KMS-11 (cell line): ENCODE results near the gene TMEM167A.

Experiments
- H2AFZ ChIP-seq: fragments of 200-600 bp; sonication (generic); 2 replicates; pipeline ENCODE4 v1.6.1; 2016; ENCODE audit warnings: antibody characterized with exemption, mixed run types, low read depth
- H3K27ac ChIP-seq: fragments of 200-600 bp; sonication (generic); 2 replicates; pipeline ENCODE4 v1.6.1; 2016; ENCODE audit warnings: mild to moderate bottlenecking, mixed run types
- H3K27me3 ChIP-seq: fragments of 200-600 bp; sonication (generic); 2 replicates; pipeline ENCODE4 v1.6.1; 2017; ENCODE audit warnings: mild to moderate bottlenecking, low read depth, mixed run types, moderate library complexity; ENCODE audit not compliant: insufficient read depth
- H3K36me3 ChIP-seq: fragments of 200-600 bp; sonication (generic); 2 replicates; pipeline ENCODE4 v1.6.1; 2017; ENCODE audit warnings: mild to moderate bottlenecking, mixed run types; ENCODE audit not compliant: insufficient read depth
- H3K4me1 ChIP-seq: fragments of 200-600 bp; sonication (generic); 2 replicates; pipeline ENCODE4 v1.6.1; 2016; ENCODE audit warnings: mild to moderate bottlenecking, low read depth, mixed run types; ENCODE audit not compliant: poor library complexity, severe bottlenecking
- H3K4me2 ChIP-seq: fragments of 200-600 bp; sonication (generic); 2 replicates; pipeline ENCODE4 v1.7.0; 2016; ENCODE audit warnings: mild to moderate bottlenecking, mixed run types
- H3K4me3 ChIP-seq: fragments of 200-600 bp; sonication (generic); IDR thresholded peaks from 2 replicates; pipeline ENCODE4 v1.6.1; 2017; ENCODE audit warnings: low read depth, low read length, mixed read lengths; ENCODE audit not compliant: insufficient read depth
- H3K79me2 ChIP-seq: fragments of 200-600 bp; sonication (generic); 2 replicates; pipeline ENCODE4 v1.6.1; 2016; ENCODE audit warnings: low read depth, mixed run types; ENCODE audit not compliant: insufficient read depth
- H3K9ac ChIP-seq: fragments of 200-600 bp; sonication (generic); 2 replicates; pipeline ENCODE4 v1.6.1; 2016; ENCODE audit warnings: mild to moderate bottlenecking, mixed run types
- H4K20me1 ChIP-seq: fragments of 200-600 bp; sonication (generic); 2 replicates; pipeline ENCODE4 v1.6.1; 2016; ENCODE audit warnings: mild to moderate bottlenecking, mixed run types; ENCODE audit not compliant: insufficient read depth
- TF ChIP-seq, protein P1 (sequence below): fragments of 200-600 bp; sonication (generic); conservative IDR thresholded peaks from 2 replicates; pipeline ENCODE4 v1.6.1; 2017; ENCODE audit warnings: low read depth, mild to moderate bottlenecking, antibody characterized with exemption, low read length, moderate library complexity, mixed read lengths

Gene TMEM167A

GRCh38 chr5:83029912-83030311 lies 47.3 kb downstream of the TMEM167A start:
- no peak overlapping the region for H2AFZ ChIP-seq
- H3K79me2 ChIP-seq = no peaks in the 10 kb centered on the region
- H3K27me3 ChIP-seq = no peaks in the 10 kb centered on the region
- H4K20me1 ChIP-seq = no peaks in the 10 kb centered on the region
- H3K36me3 ChIP-seq = no peaks in the 10 kb centered on the region
- H3K4me1 ChIP-seq = no peaks in the 10 kb centered on the region
- TF ChIP-seq, protein P1, sequence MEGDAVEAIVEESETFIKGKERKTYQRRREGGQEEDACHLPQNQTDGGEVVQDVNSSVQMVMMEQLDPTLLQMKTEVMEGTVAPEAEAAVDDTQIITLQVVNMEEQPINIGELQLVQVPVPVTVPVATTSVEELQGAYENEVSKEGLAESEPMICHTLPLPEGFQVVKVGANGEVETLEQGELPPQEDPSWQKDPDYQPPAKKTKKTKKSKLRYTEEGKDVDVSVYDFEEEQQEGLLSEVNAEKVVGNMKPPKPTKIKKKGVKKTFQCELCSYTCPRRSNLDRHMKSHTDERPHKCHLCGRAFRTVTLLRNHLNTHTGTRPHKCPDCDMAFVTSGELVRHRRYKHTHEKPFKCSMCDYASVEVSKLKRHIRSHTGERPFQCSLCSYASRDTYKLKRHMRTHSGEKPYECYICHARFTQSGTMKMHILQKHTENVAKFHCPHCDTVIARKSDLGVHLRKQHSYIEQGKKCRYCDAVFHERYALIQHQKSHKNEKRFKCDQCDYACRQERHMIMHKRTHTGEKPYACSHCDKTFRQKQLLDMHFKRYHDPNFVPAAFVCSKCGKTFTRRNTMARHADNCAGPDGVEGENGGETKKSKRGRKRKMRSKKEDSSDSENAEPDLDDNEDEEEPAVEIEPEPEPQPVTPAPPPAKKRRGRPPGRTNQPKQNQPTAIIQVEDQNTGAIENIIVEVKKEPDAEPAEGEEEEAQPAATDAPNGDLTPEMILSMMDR = no peak
- no peak overlapping the region for H3K4me3 ChIP-seq
- H3K4me2 ChIP-seq = no peak overlapping the region
- H3K9ac ChIP-seq = no peak overlapping the region
- no peak overlapping the region for H3K27ac ChIP-seq

DNA sequence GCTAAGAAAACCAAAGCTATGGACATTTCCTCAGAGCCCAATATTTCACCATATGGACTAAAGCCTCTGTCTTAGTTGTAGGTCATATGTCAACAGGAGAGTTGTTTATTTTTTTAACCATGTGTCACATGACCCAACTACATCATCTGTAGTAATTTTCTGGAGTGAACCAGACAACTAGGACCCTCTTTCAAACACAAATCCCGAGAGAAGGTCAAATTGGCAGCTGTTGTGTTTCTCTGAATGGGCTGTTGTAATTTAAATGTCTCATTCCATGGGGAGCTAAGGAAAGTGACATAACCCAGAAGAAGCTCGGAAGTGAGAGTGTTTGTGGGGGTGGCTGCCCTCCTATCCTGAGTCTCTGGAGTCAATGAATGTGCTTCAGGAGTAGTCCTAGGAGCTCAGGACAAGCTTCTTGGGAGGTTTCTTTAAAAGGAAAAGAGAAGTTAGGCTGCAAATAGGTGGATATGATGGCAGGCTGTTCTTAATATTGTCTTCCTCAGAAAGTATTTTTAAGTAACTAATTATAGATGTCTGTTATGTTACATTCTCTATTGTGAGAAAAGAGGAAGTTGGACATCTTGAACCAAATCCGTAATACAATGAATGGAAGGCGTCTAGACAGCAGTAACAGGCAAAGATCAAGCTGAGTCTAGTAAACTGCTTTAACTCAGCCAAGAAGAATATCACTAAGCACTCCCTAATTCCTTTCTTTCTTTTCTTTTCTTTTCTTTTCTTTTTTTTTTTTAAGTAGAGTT lies 50.1 kb downstream of the TMEM167A start:
- TF ChIP-seq, protein P1 = no peak
- H3K36me3 ChIP-seq = no peaks in the 10 kb centered on the region
- no peaks in the 10 kb centered on the region for H3K27me3 ChIP-seq
- H2AFZ ChIP-seq = no peak overlapping the region
- H3K4me1 ChIP-seq = no peaks in the 10 kb centered on the region
- H3K79me2 ChIP-seq = no peaks in the 10 kb centered on the region
- H3K4me2 ChIP-seq = no peak overlapping the region
- H4K20me1 ChIP-seq = no peaks in the 10 kb centered on the region
- no peak overlapping the region for H3K9ac ChIP-seq
- H3K4me3 ChIP-seq = no peak overlapping the region
- no peak overlapping the region for H3K27ac ChIP-seq

DNA sequence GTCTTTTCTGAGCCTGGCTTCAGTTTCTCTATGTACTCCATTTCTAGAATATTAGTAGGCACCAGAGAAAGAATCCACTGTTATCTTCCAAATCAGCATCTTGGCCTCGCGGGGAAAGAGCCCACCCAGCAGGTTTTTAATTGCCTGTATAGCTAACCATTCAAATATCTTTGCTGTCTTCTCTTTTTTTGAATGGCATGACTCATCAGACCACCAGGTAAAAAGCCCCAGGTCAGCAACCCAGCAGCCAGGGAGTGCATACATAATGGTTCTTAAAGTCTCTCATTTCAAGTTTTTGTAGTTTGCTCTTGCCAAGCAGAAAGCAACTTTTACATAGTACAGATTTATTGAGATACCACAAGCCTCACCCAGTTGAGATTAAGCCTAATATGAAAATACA lies 50.7 kb downstream of the TMEM167A start:
- Histone ChIP-seq H3K4me1 (no peaks in the 10 kb centered on the region), H3K79me2 (no peaks in the 10 kb centered on the region), H3K4me3 (no peak overlapping the region)

GRCh38 chr5:83025690-83026478 lies 51.3 kb downstream of the TMEM167A start:
- Histone ChIP-seq H2AFZ (no peak overlapping the region), H4K20me1 (no peaks in the 10 kb centered on the region), H3K27ac (no peak overlapping the region), H3K4me3 (no peak overlapping the region), H3K4me2 (no peak overlapping the region), H3K79me2 (no peaks in the 10 kb centered on the region), H3K27me3 (no peaks in the 10 kb centered on the region), H3K9ac (no peak overlapping the region), H3K36me3 (no peaks in the 10 kb centered on the region), H3K4me1 (no peaks in the 10 kb centered on the region)
- TF ChIP-seq, protein P1 = no peak

More for the DNA sequence above, 50.7 kb downstream of the TMEM167A start:
- Histone ChIP-seq H3K27me3 (no peaks in the 10 kb centered on the region), H3K27ac (no peak overlapping the region), H3K36me3 (no peaks in the 10 kb centered on the region), H4K20me1 (no peaks in the 10 kb centered on the region), H3K4me2 (no peak overlapping the region), H2AFZ (no peak overlapping the region), H3K9ac (no peak overlapping the region)
- TF ChIP-seq, protein P1 = no peak
